SK-N-SH treated with all-trans-retinoic acid at 6 μM for 48 hours (cell line): Measurements from ENCODE around the gene RCOR1.
A peak's percentile ranks its signal among the peaks of the same experiment; 100 is the strongest.

Experiments used
- ATAC-seq: fragments of 200-7000 bp; cut with Tn5 transposase; 3 replicates; pipeline ENCODE4 v1.9.1; 2020; ENCODE audit warnings: mild to moderate bottlenecking, moderate library complexity
- ARNTL ChIP-seq: fragments of 450-650 bp; formaldehyde crosslinking; IDR thresholded peaks from 2 replicates; pipeline ENCODE4 v1.5.0; 2020; ENCODE audit warnings: low read depth, mild to moderate bottlenecking, moderate library complexity, borderline replicate concordance
- CREB5 ChIP-seq: fragments of 250-450 bp; sonication (Bioruptor Pico); IDR thresholded peaks from 2 replicates; pipeline ENCODE4 v1.5.1; 2020; ENCODE audit warnings: low read depth, mild to moderate bottlenecking, moderate library complexity
- CSDC2 ChIP-seq: fragments of 250-450 bp; sonication (Bioruptor Pico); IDR thresholded peaks from 2 replicates; pipeline ENCODE4 v1.5.0; 2020; ENCODE audit warnings: mild to moderate bottlenecking, moderate library complexity
- CSRNP3 ChIP-seq: fragments of 250-450 bp; sonication (Bioruptor Pico); IDR thresholded peaks from 2 replicates; pipeline ENCODE4 v1.5.1; 2021; ENCODE audit warnings: mild to moderate bottlenecking, moderate library complexity
- ESRRG ChIP-seq: fragments of 250-450 bp; sonication (Bioruptor Pico); IDR thresholded peaks from 2 replicates; pipeline ENCODE4 v1.6.1; 2021; ENCODE audit warnings: mild to moderate bottlenecking
- GLIS3 ChIP-seq: fragments of 250-450 bp; sonication (Bioruptor Pico); IDR thresholded peaks from 2 replicates; pipeline ENCODE4 v1.5.0; 2020; ENCODE audit warnings: mild to moderate bottlenecking, moderate library complexity
- ISL1 ChIP-seq: fragments of 250-450 bp; sonication (Bioruptor Pico); IDR thresholded peaks from 2 replicates; pipeline ENCODE4 v2.1.2; 2022; ENCODE audit warnings: mild to moderate bottlenecking, moderate library complexity
- PATZ1 ChIP-seq: fragments of 250-450 bp; sonication (Bioruptor Pico); IDR thresholded peaks from 2 replicates; pipeline ENCODE4 v1.8.0; 2020; ENCODE audit warnings: mild to moderate bottlenecking, moderate library complexity, borderline replicate concordance
- POU6F1 ChIP-seq: fragments of 250-450 bp; sonication (Bioruptor Pico); IDR thresholded peaks from 2 replicates; pipeline ENCODE4 v1.8.0; 2021; ENCODE audit warnings: low read depth, mild to moderate bottlenecking, moderate library complexity, borderline replicate concordance
- PPARA ChIP-seq: fragments of 250-450 bp; sonication (Bioruptor Pico); IDR thresholded peaks from 2 replicates; pipeline ENCODE4 v1.5.0; 2020; ENCODE audit warnings: mild to moderate bottlenecking, borderline replicate concordance
- RARB ChIP-seq: fragments of 250-450 bp; sonication (Bioruptor Pico); IDR thresholded peaks from 2 replicates; pipeline ENCODE4 v1.8.0; 2021; ENCODE audit warnings: mild to moderate bottlenecking, moderate library complexity
- SNAI2 ChIP-seq: fragments of 250-450 bp; sonication (Bioruptor Pico); IDR thresholded peaks from 2 replicates; pipeline ENCODE4 v1.5.0; 2020; ENCODE audit warnings: mild to moderate bottlenecking, moderate library complexity
- TCF4 ChIP-seq: fragments of 250-450 bp; sonication (Bioruptor Pico); IDR thresholded peaks from 2 replicates; pipeline ENCODE4 v1.8.0; 2021; ENCODE audit warnings: mild to moderate bottlenecking, moderate library complexity, borderline replicate concordance
- TOX ChIP-seq: fragments of 250-450 bp; sonication (Bioruptor Pico); IDR thresholded peaks from 2 replicates; pipeline ENCODE4 v1.8.0; 2021; ENCODE audit warnings: mild to moderate bottlenecking, moderate library complexity, borderline replicate concordance
- TSHZ2 ChIP-seq: fragments of 250-450 bp; sonication (Bioruptor Pico); IDR thresholded peaks from 2 replicates; pipeline ENCODE4 v1.5.0; 2020; ENCODE audit warnings: mild to moderate bottlenecking, moderate library complexity
- ZC3H10 ChIP-seq: fragments of 250-450 bp; sonication (Bioruptor Pico); IDR thresholded peaks from 2 replicates; pipeline ENCODE4 v1.5.1; 2021; ENCODE audit warnings: mild to moderate bottlenecking, moderate library complexity
- ZFP3 ChIP-seq: fragments of 250-450 bp; sonication (Bioruptor Pico); IDR thresholded peaks from 2 replicates; pipeline ENCODE4 v1.5.0; 2020; ENCODE audit warnings: mild to moderate bottlenecking, moderate library complexity
- ZFP30 ChIP-seq: fragments of 450-650 bp; formaldehyde crosslinking; IDR thresholded peaks from 2 replicates; pipeline ENCODE4 v1.5.0; 2022; ENCODE audit warnings: mild to moderate bottlenecking, moderate library complexity
- ZNF565 ChIP-seq: fragments of 450-650 bp; formaldehyde crosslinking; conservative IDR thresholded peaks from 2 replicates; pipeline ENCODE4 v1.5.0; 2020; ENCODE audit warnings: low read depth, mild to moderate bottlenecking, moderate library complexity
- ZNF70 ChIP-seq: fragments of 450-650 bp; formaldehyde crosslinking; IDR thresholded peaks from 2 replicates; pipeline ENCODE4 v1.5.0; 2020; ENCODE audit warnings: mild to moderate bottlenecking, moderate library complexity
- ZNF8 ChIP-seq: fragments of 450-650 bp; formaldehyde crosslinking; IDR thresholded peaks from 2 replicates; pipeline ENCODE4 v1.5.0; 2020; ENCODE audit warnings: mild to moderate bottlenecking, moderate library complexity

The RCOR1 gene

GRCh38 chr14:102690509-102691286, 98.2 kb downstream of the RCOR1 start (continued):
- TF ChIP-seq ZFP3 (CRISPR knock-in tag), result no peak

GRCh38 chr14:102691763-102692162, 99.3 kb downstream of the RCOR1 start:
- no peak for ATAC-seq
- TF ChIP-seq ZC3H10 (CRISPR knock-in tag) (no peak), SNAI2 (CRISPR knock-in tag) (no peak), PPARA (CRISPR knock-in tag) (no peak), TCF4 (CRISPR knock-in tag) (no peak), CSRNP3 (CRISPR knock-in tag) (no peak), PATZ1 (no peak), CREB5 (no peak), ISL1 (no peak), ZNF8 (CRISPR knock-in tag) (no peak), CSDC2 (CRISPR knock-in tag) (no peak), POU6F1 (CRISPR knock-in tag) (no peak), ZNF70 (CRISPR knock-in tag) (no peak), ESRRG (CRISPR knock-in tag) (no peak), ZNF565 (no peak), GLIS3 (CRISPR knock-in tag) (no peak)

- no peak for ATAC-seq
- TF ChIP-seq CSRNP3 (CRISPR knock-in tag) (no peak), GLIS3 (CRISPR knock-in tag) (no peak)
These were observed 99.9 kb downstream of the RCOR1 start for GRCh38 chr14:102692334-102692733.

- TF ChIP-seq ZFP3 (CRISPR knock-in tag) (no peak), SNAI2 (CRISPR knock-in tag) (no peak), CSDC2 (CRISPR knock-in tag) (no peak), TSHZ2 (no peak), ZFP30 (CRISPR knock-in tag) (no peak), PATZ1 (no peak), ZNF565 (no peak), ESRRG (CRISPR knock-in tag) (no peak), ZC3H10 (CRISPR knock-in tag) (no peak), ARNTL (no peak), GLIS3 (CRISPR knock-in tag) (no peak), ISL1 (no peak), PPARA (CRISPR knock-in tag) (no peak), RARB (CRISPR knock-in tag) (no peak), TOX (CRISPR knock-in tag) (no peak), ZNF8 (CRISPR knock-in tag) (no peak)
These were observed 100.7 kb downstream of the RCOR1 start for GRCh38 chr14:102693006-102693755.

More at GRCh38 chr14:102693006-102693755, 100.7 kb downstream of the RCOR1 start:
- ATAC-seq, result 0 out of 3 replicates have a peak, but pooled peaks have one; percentile 27
